Measurements from ENCODE around the gene PKP1.

GRCh38 chr1:201365251-201365650 lies 81.9 kb downstream of the PKP1 start:
- TF ChIP-seq POLR2A (IDR thresholded peaks at IDR 0.05; ENCODE audit: low read depth, low read length) = no peak
- no peak for TF ChIP-seq USF2 (IDR thresholded peaks at IDR 0.05; ENCODE audit: low read depth, low read length)
- TF ChIP-seq CTCF (conservative IDR thresholded peaks at IDR 0.05; ENCODE audit: low read depth, low read length) = no peak
- TF ChIP-seq FOS (IDR thresholded peaks at IDR 0.05; ENCODE audit: low read depth, low read length) = no peak

Measured in IMR-90 (cell line).